HepG2 (cell line): ENCODE measurements around the gene PSMB10. TPM values are rescaled to one million over a fixed set of nuclear protein-coding genes. Genes with fewer than 3 reads are reported as not detected.

Experiments used
- ATAD3A ChIP-seq: sonication (generic); formaldehyde crosslinking; IDR thresholded peaks from 2 replicates; pipeline ENCODE4 v1.4.0; 2020; ENCODE audit warnings: missing genetic modification reagents
- ATRX ChIP-seq: sonication (generic); formaldehyde crosslinking; IDR thresholded peaks from 2 replicates; pipeline ENCODE4 v1.4.0; 2020; ENCODE audit warnings: missing genetic modification reagents, borderline replicate concordance
- ETV6 ChIP-seq: sonication (generic); formaldehyde crosslinking; conservative IDR thresholded peaks from 2 replicates; pipeline ENCODE4 v1.4.0; 2020; ENCODE audit warnings: missing genetic modification reagents
- JARID2 ChIP-seq: sonication (generic); formaldehyde crosslinking; IDR thresholded peaks from 2 replicates; pipeline ENCODE4 v1.8.1; 2023; ENCODE audit warnings: missing genetic modification reagents, inconsistent platforms; ENCODE audit not compliant: insufficient replicate concordance
- MTF1 ChIP-seq: sonication (generic); formaldehyde crosslinking; IDR thresholded peaks from 2 replicates; pipeline ENCODE4 v1.5.0; 2020; ENCODE audit warnings: missing genetic modification reagents
- MYC ChIP-seq: sonication (generic); formaldehyde crosslinking; IDR thresholded peaks from 2 replicates; pipeline ENCODE4 v1.9.0; 2021; ENCODE audit warnings: missing genetic modification reagents, borderline replicate concordance
- NAIF1 ChIP-seq: sonication (generic); formaldehyde crosslinking; IDR thresholded peaks from 2 replicates; pipeline ENCODE4 v1.5.0; 2020; ENCODE audit warnings: mild to moderate bottlenecking, missing genetic modification reagents, borderline replicate concordance
- NR2F6 ChIP-seq, 2 experiments: IDR thresholded peaks; 2 replicates each; pipeline ENCODE4 v1.6.1; 2016; ENCODE audit warnings: antibody characterized with exemption in 1 of 2, mild to moderate bottlenecking in 1 of 2
- PPARG ChIP-seq: conservative IDR thresholded peaks from 2 replicates; pipeline ENCODE4 v1.6.1; 2016; ENCODE audit warnings: missing biosample characterization, missing genetic modification reagents
- RFXANK ChIP-seq: IDR thresholded peaks from 2 replicates; pipeline ENCODE4 v1.6.1; 2016
- SP1 ChIP-seq, 2 experiments: fragments of 450-650 bp in 1 of 2; sonication (generic) in 1 of 2; formaldehyde crosslinking in 1 of 2; IDR thresholded peaks; 2 replicates each; pipeline versions ENCODE4 v1.4.0 to v1.6.1; 2016 to 2020; ENCODE audit warnings: missing genetic modification reagents in 1 of 2
- TBL1XR1 ChIP-seq: fragments of 150-350 bp; IDR thresholded peaks from 2 replicates; pipeline ENCODE4 v1.6.1; 2014; ENCODE audit warnings: borderline replicate concordance, low read length; ENCODE audit not compliant: partially characterized antibody
- TBX2 ChIP-seq: sonication (generic); formaldehyde crosslinking; IDR thresholded peaks from 2 replicates; pipeline ENCODE4 v1.5.0; 2020; ENCODE audit warnings: missing genetic modification reagents, mild to moderate bottlenecking, borderline replicate concordance
- TFAP4 ChIP-seq: sonication (generic); IDR thresholded peaks from 2 replicates; pipeline ENCODE4 v1.6.1; 2016; ENCODE audit warnings: low read depth, borderline replicate concordance
- ZBTB26 ChIP-seq: IDR thresholded peaks from 2 replicates; pipeline ENCODE4 v1.6.1; 2016; ENCODE audit warnings: missing compliant biosample characterization, missing genetic modification reagents, borderline replicate concordance
- ZBTB38 ChIP-seq: sonication (generic); formaldehyde crosslinking; IDR thresholded peaks from 2 replicates; pipeline ENCODE4 v1.5.1; 2020; ENCODE audit warnings: mild to moderate bottlenecking, missing genetic modification reagents
- ZFX ChIP-seq: sonication (generic); formaldehyde crosslinking; IDR thresholded peaks from 2 replicates; pipeline ENCODE4 v1.4.0; 2020; ENCODE audit warnings: mild to moderate bottlenecking, low read depth, missing genetic modification reagents, moderate library complexity
- ZNF264 ChIP-seq: sonication (generic); formaldehyde crosslinking; IDR thresholded peaks from 2 replicates; pipeline ENCODE4 v1.4.0; 2020; ENCODE audit warnings: missing genetic modification reagents
- ZNF333 ChIP-seq: sonication (generic); formaldehyde crosslinking; IDR thresholded peaks from 2 replicates; pipeline ENCODE4 v1.4.0; 2020; ENCODE audit warnings: mild to moderate bottlenecking, missing genetic modification reagents, borderline replicate concordance
- ZNF75D ChIP-seq: sonication (generic); formaldehyde crosslinking; IDR thresholded peaks from 2 replicates; pipeline ENCODE4 v1.8.1; 2023; ENCODE audit warnings: missing genetic modification reagents, mild to moderate bottlenecking, borderline replicate concordance
- ZNF781 ChIP-seq: sonication (generic); formaldehyde crosslinking; IDR thresholded peaks from 2 replicates; pipeline ENCODE4 v1.5.1; 2020; ENCODE audit warnings: borderline replicate concordance, mild to moderate bottlenecking, missing genetic modification reagents; ENCODE audit errors: not compliant biosample characterization
- ZNF878 ChIP-seq: sonication (generic); formaldehyde crosslinking; IDR thresholded peaks from 2 replicates; pipeline ENCODE4 v1.8.1; 2023; ENCODE audit warnings: mild to moderate bottlenecking, missing genetic modification reagents, moderate library complexity
- polyA plus RNA-seq, 8 experiments: library from polyadenylated mRNA; depleted of rRNA in 3 of 8; stranded (reverse) in 7 of 8; unstranded in 1 of 8; fragments of >200 nt; fragmentation: Illumina TruSeq in 4 of 8; extraction: Trizol in 4 of 8; gene quantifications; 2 replicates each; pipeline versions ENCODE4 v1.2.1 to v1.2.3, GENCODE V29; 2011 to 2016; ENCODE audit warnings: low read depth in 4 of 8, missing spikeins in 1 of 8, mixed read lengths in 1 of 8; ENCODE audit not compliant: insufficient read depth in 1 of 8
- total RNA-seq, 5 experiments: library from RNA; depleted of rRNA; stranded (reverse); fragments of >200 nt; fragmentation: Illumina TruSeq; extraction: Trizol; gene quantifications; 2 replicates each; pipeline ENCODE4 v1.2.3, GENCODE V29; 2016; ENCODE audit warnings: low read depth in 1 of 5
- TF ChIP-seq, protein P1 (sequence below): sonication (generic); formaldehyde crosslinking; IDR thresholded peaks from 2 replicates; pipeline ENCODE4 v1.5.1; 2020; ENCODE audit warnings: missing genetic modification reagents, mild to moderate bottlenecking, borderline replicate concordance
- TF ChIP-seq, protein P2 (sequence below): sonication (generic); formaldehyde crosslinking; conservative IDR thresholded peaks from 2 replicates; pipeline ENCODE4 v1.8.0; 2022; ENCODE audit warnings: missing genetic modification reagents

The PSMB10 gene
- total and polyA plus RNA-seq, 2 of the 13 experiments (the other 11 are each of a cell fraction or from before 2014, with no cell fraction given) = 12.7 to 65.9 TPM

- TF ChIP-seq, protein P1, sequence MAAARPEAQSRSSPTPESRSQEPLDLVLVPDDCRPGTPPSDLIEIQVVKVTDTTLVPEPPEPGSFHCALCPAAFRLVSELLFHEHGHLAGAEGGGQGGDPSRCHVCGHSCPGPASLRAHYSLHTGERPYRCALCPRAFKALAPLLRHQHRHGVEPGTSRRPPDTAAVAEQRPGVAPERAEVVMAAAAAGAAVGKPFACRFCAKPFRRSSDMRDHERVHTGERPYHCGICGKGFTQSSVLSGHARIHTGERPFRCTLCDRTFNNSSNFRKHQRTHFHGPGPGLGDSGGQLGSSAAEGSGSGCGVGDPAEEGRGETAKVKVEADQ (CRISPR knock-in tag) = peak; percentile 90; the same call in 1 of the 2 replicates
- peak; percentile 98 for TF ChIP-seq MYC (CRISPR knock-in tag)
- TF ChIP-seq, protein P2, sequence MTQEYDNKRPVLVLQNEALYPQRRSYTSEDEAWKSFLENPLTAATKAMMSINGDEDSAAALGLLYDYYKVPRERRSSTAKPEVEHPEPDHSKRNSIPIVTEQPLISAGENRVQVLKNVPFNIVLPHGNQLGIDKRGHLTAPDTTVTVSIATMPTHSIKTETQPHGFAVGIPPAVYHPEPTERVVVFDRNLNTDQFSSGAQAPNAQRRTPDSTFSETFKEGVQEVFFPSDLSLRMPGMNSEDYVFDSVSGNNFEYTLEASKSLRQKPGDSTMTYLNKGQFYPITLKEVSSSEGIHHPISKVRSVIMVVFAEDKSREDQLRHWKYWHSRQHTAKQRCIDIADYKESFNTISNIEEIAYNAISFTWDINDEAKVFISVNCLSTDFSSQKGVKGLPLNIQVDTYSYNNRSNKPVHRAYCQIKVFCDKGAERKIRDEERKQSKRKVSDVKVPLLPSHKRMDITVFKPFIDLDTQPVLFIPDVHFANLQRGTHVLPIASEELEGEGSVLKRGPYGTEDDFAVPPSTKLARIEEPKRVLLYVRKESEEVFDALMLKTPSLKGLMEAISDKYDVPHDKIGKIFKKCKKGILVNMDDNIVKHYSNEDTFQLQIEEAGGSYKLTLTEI (CRISPR knock-in tag) = no peak
- TF ChIP-seq ATAD3A (CRISPR knock-in tag) = no peak; the same call in 1 of the 2 replicates
- TF ChIP-seq ETV6 = 0 out of 2 replicates have a peak, but pooled peaks have one; percentile 35
- TF ChIP-seq ZNF75D (CRISPR knock-in tag) = no peak
- peak; percentile 50; the same call in 1 of the 2 replicates for TF ChIP-seq ZNF878 (CRISPR knock-in tag)
- TF ChIP-seq SP1 (IDR thresholded peaks at IDR 0.05) = no peak
- TF ChIP-seq SP1 (CRISPR knock-in tag; IDR thresholded peaks at IDR 0.05) = peak; percentile 61; the same call in 1 of the 2 replicates
- TF ChIP-seq ZNF781 (CRISPR knock-in tag) = no peak
- TF ChIP-seq ZFX (CRISPR knock-in tag) = peak; percentile 91
- 0 out of 2 replicates have a peak, but pooled peaks have one; percentile 70 for TF ChIP-seq ATRX (CRISPR knock-in tag)
- peak; percentile 85 for TF ChIP-seq TBX2 (CRISPR knock-in tag)
- TF ChIP-seq RFXANK (CRISPR knock-in tag) = no peak
- peak; percentile 93; the same call in 1 of the 2 replicates for TF ChIP-seq ZNF333 (CRISPR knock-in tag)
- TF ChIP-seq MTF1 (CRISPR knock-in tag) = 0 out of 2 replicates have a peak, but pooled peaks have one; percentile 45
- TF ChIP-seq JARID2 (CRISPR knock-in tag) = peak; percentile 80
- TF ChIP-seq TFAP4 = peak; percentile 78; the same call in 1 of the 2 replicates
- peak; percentile 74; the same call in 1 of the 2 replicates for TF ChIP-seq ZBTB38 (CRISPR knock-in tag)
- no peak for TF ChIP-seq ZNF264 (CRISPR knock-in tag)
- peak; percentile 14 for TF ChIP-seq TBL1XR1
- peak; percentile 71 for TF ChIP-seq ZBTB26 (CRISPR knock-in tag)
- no peak; the same call in 1 of the 2 replicates for TF ChIP-seq NR2F6 (IDR thresholded peaks at IDR 0.05)
- TF ChIP-seq NR2F6 (CRISPR knock-in tag; IDR thresholded peaks at IDR 0.05) = peak; percentile 3
- TF ChIP-seq NAIF1 (CRISPR knock-in tag) = no peak
- TF ChIP-seq PPARG (CRISPR knock-in tag) = no peak; the same call in 1 of the 2 replicates
These were observed 1.1 kb downstream of the PSMB10 start (continued) for GRCh38 chr16:67935402-67936123.
